Activated CD4-positive, alpha-beta memory T cell treated with anti-CD3 and anti-CD28 coated beads for 36 hours (primary cell): ENCODE data around the gene ABR. TPM values are rescaled to one million over a fixed set of nuclear protein-coding genes. Genes with fewer than 3 reads are reported as not detected.
A peak's percentile ranks its signal among the peaks of the same experiment; 100 is the strongest.

Experiments
- CTCF ChIA-PET: fragments of 350-600 bp; sonication (Branson Sonifier 250); formaldehyde crosslinking; loops from one replicate; lab custom pipeline; 2021; ENCODE audit warnings: antibody characterized with exemption, inconsistent platforms; lab: Charles Lee
- POLR2A ChIA-PET: fragments of 350-600 bp; sonication (Branson Sonifier 250); formaldehyde crosslinking; loops from one replicate; lab custom pipeline; 2021; ENCODE audit warnings: antibody characterized with exemption; lab: Charles Lee
- DNase-seq: peaks from one replicate; pipeline ENCODE4 v3.0.0-alpha.2; 2020
- H3K27ac Mint-ChIP-seq: one replicate; pipeline ENCODE4 v1.8.0; 2021; ENCODE audit warnings: mixed read lengths
- H3K27me3 Mint-ChIP-seq: one replicate; pipeline ENCODE4 v1.8.0; 2021; ENCODE audit warnings: mixed read lengths
- H3K36me3 Mint-ChIP-seq: one replicate; pipeline ENCODE4 v1.8.0; 2021; ENCODE audit warnings: mixed read lengths
- H3K4me1 Mint-ChIP-seq: one replicate; pipeline ENCODE4 v1.8.0; 2021; ENCODE audit warnings: low read depth, mixed read lengths
- H3K4me3 Mint-ChIP-seq: one replicate; pipeline ENCODE4 v1.8.0; 2021; ENCODE audit warnings: mild to moderate bottlenecking, mixed read lengths
- H3K9me3 Mint-ChIP-seq: one replicate; pipeline ENCODE4 v1.8.0; 2021; ENCODE audit warnings: mixed read lengths
- intact Hi-C: fragments of 100-400 bp; cut with micrococcal nuclease; formaldehyde crosslinking; loops from one replicate; pipeline ENCODE4 v1.15.1; 2023
- total RNA-seq, 2 experiments: library from RNA; stranded (reverse); gene quantifications; one replicate each; pipeline ENCODE4 v1.2.3, GENCODE V29; 2021

ABR gene
- total RNA-seq, 2 experiments from 2014 or later: 50.3 to 54.5 TPM

DNA sequence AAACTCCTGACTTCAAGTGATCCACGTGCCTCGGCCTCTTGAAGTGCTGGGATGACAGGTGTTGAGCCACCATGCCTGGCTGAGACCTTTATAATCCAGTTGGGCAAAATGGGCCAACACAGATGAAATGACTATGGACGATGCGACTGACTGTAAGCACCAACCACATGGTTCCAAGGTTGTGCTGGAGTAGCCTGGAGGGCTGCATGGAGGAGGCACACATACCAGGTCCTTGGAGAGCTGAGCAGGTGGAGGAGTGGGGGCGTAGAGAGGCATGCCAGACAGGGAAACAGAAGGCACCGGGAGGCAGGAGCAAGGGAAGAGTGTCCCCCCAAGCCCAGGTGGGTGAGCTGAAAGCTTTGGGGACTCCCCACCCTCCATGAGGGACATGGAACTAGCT, 85.2 kb downstream of the ABR start:
- Mint-ChIP-seq H3K27me3 (no peaks in the 10 kb centered on the region), H3K27ac (no peak overlapping the region), H3K9me3 (no peaks in the 10 kb centered on the region), H3K36me3 (peaks cover 28% of the 10 kb centered on the region), H3K4me3 (no peak overlapping the region), H3K4me1 (peaks cover 30% of the 10 kb centered on the region)
- CTCF ChIA-PET: interaction anchor here (0.5 to 1.8 kb wide), 2 partner anchors 92 to 396 kb away, joined by 3 to 5 read pairs; no protein-coding TSS in a partner anchor
- POLR2A ChIA-PET: no interaction called here
- intact Hi-C loops: no loop called here
- no peak for DNase-seq

- Mint-ChIP-seq H3K9me3 (no peaks in the 10 kb centered on the region), H3K4me1 (peaks cover 8% of the 10 kb centered on the region), H3K27ac (no peak overlapping the region), H3K27me3 (no peaks in the 10 kb centered on the region), H3K36me3 (peaks cover 12% of the 10 kb centered on the region), H3K4me3 (no peak overlapping the region)
- intact Hi-C loops: no loop called here
- ChIA-PET POLR2A (no interaction called here), CTCF (no interaction called here)
- no peak for DNase-seq
Measured at GRCh38 chr17:1091900-1092299, 87.9 kb downstream of the ABR start.

- Mint-ChIP-seq H3K9me3 (no peaks in the 10 kb centered on the region), H3K4me1 (peaks cover 4% of the 10 kb centered on the region), H3K4me3 (no peak overlapping the region), H3K27me3 (no peaks in the 10 kb centered on the region), H3K36me3 (peaks cover 12% of the 10 kb centered on the region), H3K27ac (no peak overlapping the region)
- no peak for DNase-seq
- ChIA-PET CTCF (no interaction called here), POLR2A (no interaction called here)
- intact Hi-C loops: no loop called here
Measured at GRCh38 chr17:1091190-1091534, 88.6 kb downstream of the ABR start.

GRCh38 chr17:1090465-1091189, 89.2 kb downstream of the ABR start:
- H3K4me1 Mint-ChIP-seq: peaks cover 2% of the 10 kb centered on the region
- no peaks in the 10 kb centered on the region for H3K27me3 Mint-ChIP-seq
- DNase-seq: no peak
- CTCF ChIA-PET: no interaction called here
- no peak overlapping the region for H3K27ac Mint-ChIP-seq
- peaks cover 12% of the 10 kb centered on the region for H3K36me3 Mint-ChIP-seq
- no peak overlapping the region for H3K4me3 Mint-ChIP-seq
- POLR2A ChIA-PET: no interaction called here
- H3K9me3 Mint-ChIP-seq: no peaks in the 10 kb centered on the region
- intact Hi-C loops: no loop called here

DNA sequence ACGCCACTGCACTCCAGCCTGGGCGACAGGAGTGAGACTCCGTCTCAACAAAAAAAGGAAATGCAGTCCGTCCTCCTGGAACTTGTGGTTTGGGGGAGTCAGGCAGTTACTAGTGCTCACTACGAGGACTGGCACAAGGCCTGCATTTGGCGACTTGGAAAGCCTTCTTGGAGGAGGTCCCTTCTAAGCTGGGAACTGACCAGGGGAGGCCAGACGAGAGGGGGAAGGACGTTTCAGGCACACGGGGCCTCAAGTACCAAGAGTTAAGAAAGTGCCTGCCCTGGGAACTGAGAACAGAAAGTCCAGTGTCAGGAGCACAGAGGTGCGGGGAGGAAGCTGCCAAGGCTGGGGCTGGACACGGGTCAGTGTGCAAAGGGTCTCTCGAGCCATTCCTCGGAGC, 89.9 kb downstream of the ABR start:
- Mint-ChIP-seq H3K27me3 (no peaks in the 10 kb centered on the region), H3K4me3 (no peak overlapping the region), H3K4me1 (peaks cover 2% of the 10 kb centered on the region), H3K36me3 (peaks cover 12% of the 10 kb centered on the region), H3K27ac (no peak overlapping the region), H3K9me3 (no peaks in the 10 kb centered on the region)
- intact Hi-C loops: no loop called here
- ChIA-PET POLR2A (no interaction called here), CTCF (no interaction called here)
- DNase-seq: no peak

GRCh38 chr17:1087381-1088241, 92.2 kb downstream of the ABR start:
- Mint-ChIP-seq H3K9me3 (no peaks in the 10 kb centered on the region), H3K36me3 (peaks cover 6% of the 10 kb centered on the region), H3K4me3 (no peak overlapping the region), H3K4me1 (no peaks in the 10 kb centered on the region), H3K27ac (no peak overlapping the region), H3K27me3 (no peaks in the 10 kb centered on the region)
- CTCF ChIA-PET: no interaction called here
- POLR2A ChIA-PET: no interaction called here
- peak; percentile 18 for DNase-seq
- intact Hi-C loops: no loop called here

GRCh38 chr17:1083451-1084187, 96.2 kb downstream of the ABR start:
- CTCF ChIA-PET: interaction anchor here (1.3 to 1.8 kb wide), 2 partner anchors 25 to 27 kb away, joined by 4 read pairs; no protein-coding TSS in a partner anchor
- H3K4me3 Mint-ChIP-seq: no peak overlapping the region
- peaks cover 2% of the 10 kb centered on the region for H3K36me3 Mint-ChIP-seq
- no peak overlapping the region for H3K27ac Mint-ChIP-seq
- POLR2A ChIA-PET: no interaction called here
- no peaks in the 10 kb centered on the region for H3K9me3 Mint-ChIP-seq
- DNase-seq: no peak
- intact Hi-C loops: no loop called here
- peaks cover 4% of the 10 kb centered on the region for H3K4me1 Mint-ChIP-seq
- H3K27me3 Mint-ChIP-seq: no peaks in the 10 kb centered on the region

DNA sequence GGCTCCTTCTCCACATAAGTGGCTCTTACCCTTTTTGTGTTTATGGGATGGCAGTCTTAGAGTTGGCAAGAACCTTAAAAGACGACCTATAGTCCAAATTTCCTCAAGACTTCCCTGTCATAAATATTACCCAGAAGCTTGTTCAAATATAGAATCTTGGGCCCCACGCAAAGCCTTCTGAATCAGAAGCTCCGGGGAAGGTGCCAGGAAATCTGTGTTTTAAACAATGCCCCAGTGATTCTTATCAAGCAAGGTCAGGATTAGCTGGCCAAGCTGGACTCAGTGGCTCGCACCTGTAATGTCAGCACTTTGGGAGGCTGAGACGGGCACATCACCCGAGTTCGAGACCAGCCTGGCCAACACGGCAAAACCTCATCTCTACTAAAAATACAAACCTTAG, 97.2 kb downstream of the ABR start:
- Mint-ChIP-seq H3K4me3 (no peak overlapping the region), H3K27me3 (no peaks in the 10 kb centered on the region), H3K9me3 (no peaks in the 10 kb centered on the region), H3K4me1 (peaks cover 4% of the 10 kb centered on the region), H3K36me3 (peaks cover 2% of the 10 kb centered on the region), H3K27ac (no peak overlapping the region)
- ChIA-PET CTCF (interaction anchor here (1.3 to 1.8 kb wide), 2 partner anchors 24 to 26 kb away, joined by 4 read pairs; no protein-coding TSS in a partner anchor), POLR2A (no interaction called here)
- intact Hi-C loops: no loop called here
- DNase-seq: no peak

DNA sequence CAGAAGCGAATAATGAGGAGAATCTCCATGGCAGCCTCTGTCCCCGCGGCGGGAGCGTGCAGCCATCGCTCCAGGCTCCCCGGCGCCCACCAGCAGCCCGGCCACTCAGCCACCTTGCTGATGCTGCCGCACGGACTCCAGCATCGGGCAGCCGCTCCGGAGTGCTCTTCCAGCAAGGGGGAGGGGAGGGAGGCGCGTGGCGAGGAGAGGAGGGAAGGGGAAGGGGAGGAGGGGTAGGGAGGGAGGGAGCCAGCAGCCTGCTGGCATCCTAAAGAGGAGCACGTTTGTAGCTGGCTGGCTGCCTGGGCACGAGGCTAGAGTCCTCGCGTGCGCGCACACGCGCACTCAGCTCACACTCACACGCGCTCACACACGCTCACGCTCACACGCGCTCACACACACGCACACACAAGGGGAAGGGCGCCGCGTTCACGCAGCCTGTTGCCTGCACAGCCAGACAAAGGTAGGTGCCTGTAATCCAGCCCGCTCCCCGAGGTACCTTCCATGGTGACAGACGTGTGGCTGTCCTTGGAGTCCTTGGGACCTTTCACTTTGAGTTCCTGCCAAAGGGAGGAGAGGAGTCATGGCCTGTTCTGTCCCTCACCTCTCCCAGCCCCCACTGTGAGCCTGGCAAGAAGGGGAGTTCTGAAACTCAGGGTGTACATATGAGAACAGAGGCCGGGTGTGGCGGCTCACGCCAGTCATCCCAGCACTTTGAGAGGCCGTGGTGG, 100.8 kb downstream of the ABR start:
- H3K9me3 Mint-ChIP-seq: no peaks in the 10 kb centered on the region
- H3K36me3 Mint-ChIP-seq: peaks cover 2% of the 10 kb centered on the region
- ChIA-PET CTCF (no interaction called here), POLR2A (no interaction called here)
- H3K4me3 Mint-ChIP-seq: no peak overlapping the region
- no peaks in the 10 kb centered on the region for H3K27me3 Mint-ChIP-seq
- H3K4me1 Mint-ChIP-seq: peaks cover 4% of the 10 kb centered on the region
- DNase-seq: no peak
- intact Hi-C loops: no loop called here
- no peak overlapping the region for H3K27ac Mint-ChIP-seq

DNA sequence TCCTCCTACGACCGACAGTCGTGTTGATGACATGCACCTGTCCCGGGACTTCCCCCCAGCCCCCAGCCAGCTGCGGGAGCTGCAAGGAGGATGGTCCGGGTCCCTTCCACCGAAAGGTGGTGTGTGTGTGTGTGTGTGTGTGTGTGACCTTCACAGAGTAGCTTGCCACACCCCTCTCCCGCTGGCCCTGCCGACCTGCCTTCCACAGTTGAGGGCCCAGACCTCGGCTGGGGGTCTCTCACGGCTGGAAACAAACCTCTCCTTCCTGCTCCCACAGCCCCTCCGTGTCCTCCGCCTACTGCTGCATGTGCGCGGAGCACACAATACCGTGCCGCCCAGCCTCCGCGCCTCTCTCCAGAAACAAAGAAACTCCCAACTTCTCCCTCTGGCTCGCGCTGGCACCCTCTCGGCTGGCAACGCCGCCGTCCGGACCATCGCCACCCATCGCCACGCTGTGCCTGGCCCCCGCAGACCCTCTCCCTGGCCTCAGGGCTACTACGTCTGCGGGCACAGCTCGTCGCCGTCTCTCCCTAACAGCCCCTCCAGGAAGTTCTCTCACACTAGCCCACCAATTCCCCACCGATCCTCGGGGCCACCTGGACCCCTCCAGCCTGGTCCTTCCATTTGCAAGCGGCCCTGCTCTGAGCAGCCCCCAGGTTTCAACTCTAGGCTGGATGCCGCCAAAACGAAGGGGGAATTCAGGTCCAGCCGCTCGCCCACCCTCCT, 101.6 kb downstream of the ABR start:
- ChIA-PET CTCF (interaction anchor here (1.0 to 1.3 kb wide), 2 partner anchors 19 to 22 kb away, joined by 3 to 4 read pairs; no protein-coding TSS in a partner anchor), POLR2A (no interaction called here)
- Mint-ChIP-seq H3K4me3 (no peak overlapping the region), H3K27ac (no peak overlapping the region), H3K36me3 (peaks cover 3% of the 10 kb centered on the region), H3K9me3 (no peaks in the 10 kb centered on the region), H3K27me3 (no peaks in the 10 kb centered on the region), H3K4me1 (peaks cover 4% of the 10 kb centered on the region)
- intact Hi-C loops: no loop called here
- no peak for DNase-seq

GRCh38 chr17:1077581-1077985, 102.2 kb downstream of the ABR start:
- CTCF ChIA-PET: interaction anchor here (0.8 to 1.3 kb wide), 3 partner anchors 18 to 21 kb away, joined by 3 to 5 read pairs (median 4); no protein-coding TSS in a partner anchor
- no peak for DNase-seq
- Mint-ChIP-seq H3K9me3 (no peaks in the 10 kb centered on the region), H3K36me3 (peaks cover 4% of the 10 kb centered on the region), H3K27ac (no peak overlapping the region), H3K27me3 (no peaks in the 10 kb centered on the region), H3K4me1 (peaks cover 4% of the 10 kb centered on the region), H3K4me3 (no peak overlapping the region)
- POLR2A ChIA-PET: no interaction called here
- intact Hi-C loops: no loop called here
